CD4-positive, alpha-beta T cell treated with Interleukin-6 for 4 hours (primary cell): Measurements from ENCODE around the gene RBM10.

Experiments
- DNase-seq: peaks from one replicate; pipeline ENCODE4 v3.0.0-alpha.2; 2020; ENCODE audit warnings: mixed read lengths

Gene RBM10

DNA sequence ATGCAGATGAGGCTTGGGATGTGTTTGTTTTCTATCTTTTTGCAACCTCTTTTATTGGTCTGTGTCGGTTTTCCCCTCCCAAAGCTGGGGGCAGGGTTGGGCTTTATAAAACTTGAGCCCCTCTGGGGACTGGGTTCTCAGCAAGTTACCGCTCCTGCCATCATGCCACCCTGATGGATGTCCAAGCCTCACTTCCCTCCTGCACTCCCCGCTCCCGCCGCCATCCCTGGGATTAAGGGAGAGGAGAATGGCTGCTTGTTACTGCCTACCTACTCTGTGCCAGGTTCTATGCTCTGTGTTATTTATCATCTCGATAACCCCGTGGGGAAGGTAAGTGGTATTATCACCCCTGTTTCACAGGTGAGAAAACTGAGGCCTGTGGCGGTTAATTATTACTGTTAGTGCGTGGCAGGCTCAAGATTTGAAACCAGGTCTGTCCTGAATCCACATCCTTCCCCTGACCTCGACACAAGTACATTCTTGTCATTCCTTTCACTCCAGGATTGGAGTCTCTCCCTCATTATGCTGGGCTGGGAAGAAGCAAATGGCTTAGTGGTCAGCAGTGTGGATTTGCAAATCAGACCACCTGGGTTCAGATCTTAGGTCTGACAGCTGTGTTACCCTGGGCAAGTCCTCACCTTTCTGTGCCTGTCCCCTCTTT is 53.1 kb downstream of the RBM10 start:
- DNase-seq = no peak

DNA sequence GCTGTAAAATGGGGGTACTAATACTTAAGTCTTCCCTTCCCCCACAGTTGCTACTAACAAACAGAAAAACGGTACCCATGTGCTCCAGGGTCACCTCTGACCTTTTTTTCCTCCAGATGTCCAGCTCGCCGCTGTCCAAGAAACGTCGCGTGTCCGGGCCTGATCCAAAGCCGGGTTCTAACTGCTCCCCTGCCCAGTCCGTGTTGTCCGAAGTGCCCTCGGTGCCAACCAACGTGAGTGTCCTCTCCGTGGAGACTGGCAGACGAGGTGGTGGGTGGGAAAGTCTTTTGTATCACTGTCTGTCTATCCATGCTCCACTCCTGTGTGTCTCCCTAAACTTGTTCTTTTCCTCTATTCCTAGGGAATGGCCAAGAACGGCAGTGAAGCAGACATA is 53.7 kb downstream of the RBM10 start:
- DNase-seq = no peak

DNA sequence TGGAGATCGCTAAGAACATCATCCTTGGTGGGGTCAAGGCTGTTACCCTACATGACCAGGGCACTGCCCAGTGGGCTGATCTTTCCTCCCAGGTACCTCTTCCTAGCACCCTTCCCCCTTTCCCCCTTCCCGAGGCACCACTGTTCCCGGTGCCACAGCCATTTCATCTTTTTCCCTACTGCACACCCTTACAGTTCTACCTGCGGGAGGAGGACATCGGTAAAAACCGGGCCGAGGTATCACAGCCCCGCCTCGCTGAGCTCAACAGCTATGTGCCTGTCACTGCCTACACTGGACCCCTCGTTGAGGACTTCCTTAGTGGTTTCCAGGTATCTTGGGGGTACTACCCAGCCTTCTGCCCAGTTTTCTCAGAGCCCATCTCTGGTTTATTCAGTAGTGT is 54.3 kb downstream of the RBM10 start:
- no peak for DNase-seq

DNA sequence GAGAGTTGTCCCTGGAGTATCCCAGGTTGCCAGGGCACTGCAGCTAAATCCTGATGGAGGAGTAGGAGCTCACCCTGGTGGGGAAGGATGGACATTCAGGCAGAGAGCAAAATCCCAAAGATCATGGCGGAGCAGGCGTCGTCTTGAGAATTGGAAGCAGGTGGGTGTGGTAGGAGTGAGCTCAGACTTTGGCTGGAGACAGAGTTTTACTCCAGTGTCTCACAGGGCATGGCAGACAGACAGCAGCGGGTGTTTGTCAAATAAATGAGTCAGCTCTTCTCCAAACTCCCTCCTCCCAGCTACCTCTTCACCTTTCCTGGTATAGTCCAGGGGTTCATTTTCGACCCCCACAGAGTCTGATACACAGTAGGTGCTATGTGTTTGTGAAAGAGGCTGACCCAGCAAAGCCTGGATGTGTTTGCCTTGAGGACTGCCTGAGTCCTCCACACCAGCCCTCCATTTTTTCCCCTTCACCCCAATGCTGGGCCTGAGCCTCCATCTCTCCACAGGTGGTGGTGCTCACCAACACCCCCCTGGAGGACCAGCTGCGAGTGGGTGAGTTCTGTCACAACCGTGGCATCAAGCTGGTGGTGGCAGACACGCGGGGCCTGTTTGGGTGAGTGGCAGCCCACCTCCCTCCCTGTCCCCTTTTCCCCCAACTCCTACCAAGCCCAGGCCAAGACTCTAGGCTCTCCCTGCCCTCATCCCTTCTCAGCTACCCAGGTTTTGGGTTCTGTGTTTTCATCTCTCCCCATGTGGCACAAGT is 55.5 kb downstream of the RBM10 start:
- DNase-seq = no peak

DNA sequence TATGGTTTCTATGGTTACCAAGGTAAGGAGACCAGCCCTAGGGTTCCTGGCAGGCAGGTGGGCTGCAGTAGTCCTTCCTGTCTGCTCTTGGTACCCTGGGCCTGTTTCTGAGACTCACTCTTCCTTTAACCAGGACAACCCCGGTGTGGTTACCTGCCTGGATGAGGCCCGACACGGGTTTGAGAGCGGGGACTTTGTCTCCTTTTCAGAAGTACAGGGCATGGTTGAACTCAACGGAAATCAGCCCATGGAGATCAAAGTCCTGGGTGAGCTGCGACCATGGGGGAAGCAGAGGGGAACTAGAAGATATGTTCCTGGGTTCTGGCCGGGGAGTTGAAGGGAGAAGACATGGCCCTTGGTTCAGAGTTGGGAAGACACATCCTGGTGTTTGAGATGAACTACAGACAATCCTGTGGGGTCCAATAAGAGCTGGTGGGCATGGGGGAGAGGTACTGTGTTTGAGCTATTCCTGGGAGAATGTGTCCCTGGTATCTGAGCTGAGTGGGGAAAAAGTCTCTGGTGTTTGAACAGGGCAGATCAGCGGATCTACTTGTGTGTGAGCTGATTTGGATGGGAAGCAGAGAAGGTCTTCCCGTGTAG is 56.4 kb downstream of the RBM10 start:
- no peak for DNase-seq

DNA sequence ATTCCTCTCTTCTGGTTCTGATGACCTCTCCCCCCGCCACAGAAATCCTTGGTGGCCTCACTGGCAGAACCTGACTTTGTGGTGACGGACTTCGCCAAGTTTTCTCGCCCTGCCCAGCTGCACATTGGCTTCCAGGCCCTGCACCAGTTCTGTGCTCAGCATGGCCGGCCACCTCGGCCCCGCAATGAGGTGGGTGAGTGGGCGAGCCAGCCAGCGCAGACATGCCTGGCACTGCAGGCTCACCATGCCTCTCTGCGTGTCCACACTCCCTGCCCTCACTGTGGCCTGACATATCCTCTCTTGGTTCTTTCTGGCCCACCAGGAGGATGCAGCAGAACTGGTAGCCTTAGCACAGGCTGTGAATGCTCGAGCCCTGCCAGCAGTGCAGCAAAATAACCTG is 57.3 kb downstream of the RBM10 start:
- no peak for DNase-seq

DNA sequence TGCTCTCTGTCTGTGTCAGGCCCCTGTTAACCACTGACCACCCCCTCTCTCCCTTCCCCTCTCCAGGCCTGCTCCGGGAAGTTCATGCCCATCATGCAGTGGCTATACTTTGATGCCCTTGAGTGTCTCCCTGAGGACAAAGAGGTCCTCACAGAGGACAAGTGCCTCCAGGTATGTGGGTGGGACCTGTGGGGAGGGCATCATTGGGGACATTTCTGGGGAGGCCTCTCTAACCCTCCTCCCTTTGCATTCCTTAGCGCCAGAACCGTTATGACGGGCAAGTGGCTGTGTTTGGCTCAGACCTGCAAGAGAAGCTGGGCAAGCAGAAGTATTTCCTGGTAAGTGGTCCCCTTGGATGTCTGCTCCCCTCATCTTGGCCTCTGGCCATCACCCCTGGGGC is 57.9 kb downstream of the RBM10 start:
- DNase-seq = no peak

DNA sequence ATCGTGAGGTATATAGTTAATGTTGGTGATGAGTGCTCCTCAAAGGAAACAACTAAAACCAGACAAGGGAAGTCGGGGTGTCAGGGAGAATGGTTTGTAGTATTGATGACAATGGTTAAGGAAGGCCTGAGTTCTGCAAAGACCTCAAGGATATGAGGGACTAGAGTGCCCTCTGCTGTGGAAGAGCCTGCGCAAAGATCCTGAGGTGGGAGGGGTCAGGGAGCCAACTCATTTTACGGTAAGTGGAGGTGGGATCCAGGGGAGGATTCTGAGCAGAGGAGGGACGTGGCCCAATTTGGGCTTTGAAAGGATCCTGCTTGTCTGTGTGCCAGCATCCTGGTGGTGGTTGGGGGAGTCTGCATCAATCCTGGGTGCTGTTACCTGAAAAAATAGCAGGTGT is 59.9 kb downstream of the RBM10 start:
- DNase-seq = no peak

DNA sequence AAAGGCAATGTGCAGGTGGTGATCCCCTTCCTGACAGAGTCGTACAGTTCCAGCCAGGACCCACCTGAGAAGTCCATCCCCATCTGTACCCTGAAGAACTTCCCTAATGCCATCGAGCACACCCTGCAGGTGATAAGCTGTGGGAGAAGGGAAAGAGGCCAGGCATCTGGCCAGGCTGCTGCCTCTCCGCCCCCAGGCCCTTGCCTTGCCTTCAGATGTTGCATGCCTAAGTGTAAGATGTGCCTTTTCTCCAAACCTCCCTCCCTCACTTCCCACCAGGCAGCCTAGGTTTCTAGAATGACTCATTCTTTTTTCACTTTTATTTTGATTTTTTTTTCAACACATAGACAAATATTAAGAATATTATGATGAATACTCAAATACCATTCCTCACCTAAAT is 61.3 kb downstream of the RBM10 start:
- DNase-seq = no peak

DNA sequence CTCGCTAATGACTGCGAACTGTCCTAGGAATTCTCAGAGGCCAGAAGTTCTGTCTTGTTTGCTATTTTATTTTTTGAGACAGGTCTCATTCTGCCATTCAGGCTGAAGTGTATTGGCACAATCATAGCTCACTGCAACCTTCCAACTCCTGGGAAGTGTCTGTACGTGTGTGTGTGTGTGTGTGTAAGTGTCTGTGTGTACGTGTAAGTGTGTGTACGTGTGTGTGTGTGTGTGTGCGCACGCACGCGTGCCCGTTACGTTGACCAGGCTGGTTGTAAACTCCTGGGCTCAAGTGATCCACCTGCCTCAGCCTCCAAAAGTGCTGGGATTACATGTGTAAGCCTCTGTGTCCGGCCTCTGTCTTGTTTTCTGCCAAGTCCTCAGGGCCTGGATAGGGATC is 63.1 kb downstream of the RBM10 start:
- no peak for DNase-seq

DNA sequence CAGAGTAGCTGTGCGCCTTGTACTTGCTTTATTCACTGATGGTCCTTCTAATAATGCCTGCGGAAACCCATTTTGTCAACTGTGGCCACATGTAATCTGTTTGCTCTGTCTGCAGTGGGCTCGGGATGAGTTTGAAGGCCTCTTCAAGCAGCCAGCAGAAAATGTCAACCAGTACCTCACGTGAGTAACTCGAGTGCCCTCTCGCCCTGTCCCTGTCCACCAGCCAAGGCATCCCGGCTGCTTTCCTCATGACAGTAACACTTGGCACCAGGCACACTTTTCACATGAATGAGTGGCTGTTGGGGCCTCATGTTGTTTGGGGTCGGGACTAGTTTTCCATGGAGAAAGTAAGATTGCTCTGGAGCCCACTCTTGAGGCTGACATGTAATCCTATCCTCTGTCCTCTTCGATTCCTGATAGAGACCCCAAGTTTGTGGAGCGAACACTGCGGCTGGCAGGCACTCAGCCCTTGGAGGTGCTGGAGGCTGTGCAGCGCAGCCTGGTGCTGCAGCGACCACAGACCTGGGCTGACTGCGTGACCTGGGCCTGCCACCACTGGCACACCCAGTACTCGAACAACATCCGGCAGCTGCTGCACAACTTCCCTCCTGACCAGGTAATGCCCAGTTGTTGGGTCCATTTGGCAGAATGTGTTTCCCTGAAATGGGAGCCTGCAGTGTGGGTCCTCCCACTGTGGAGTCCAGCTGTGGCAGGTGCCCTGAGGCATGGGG is 64.7 kb downstream of the RBM10 start:
- DNase-seq = no peak

DNA sequence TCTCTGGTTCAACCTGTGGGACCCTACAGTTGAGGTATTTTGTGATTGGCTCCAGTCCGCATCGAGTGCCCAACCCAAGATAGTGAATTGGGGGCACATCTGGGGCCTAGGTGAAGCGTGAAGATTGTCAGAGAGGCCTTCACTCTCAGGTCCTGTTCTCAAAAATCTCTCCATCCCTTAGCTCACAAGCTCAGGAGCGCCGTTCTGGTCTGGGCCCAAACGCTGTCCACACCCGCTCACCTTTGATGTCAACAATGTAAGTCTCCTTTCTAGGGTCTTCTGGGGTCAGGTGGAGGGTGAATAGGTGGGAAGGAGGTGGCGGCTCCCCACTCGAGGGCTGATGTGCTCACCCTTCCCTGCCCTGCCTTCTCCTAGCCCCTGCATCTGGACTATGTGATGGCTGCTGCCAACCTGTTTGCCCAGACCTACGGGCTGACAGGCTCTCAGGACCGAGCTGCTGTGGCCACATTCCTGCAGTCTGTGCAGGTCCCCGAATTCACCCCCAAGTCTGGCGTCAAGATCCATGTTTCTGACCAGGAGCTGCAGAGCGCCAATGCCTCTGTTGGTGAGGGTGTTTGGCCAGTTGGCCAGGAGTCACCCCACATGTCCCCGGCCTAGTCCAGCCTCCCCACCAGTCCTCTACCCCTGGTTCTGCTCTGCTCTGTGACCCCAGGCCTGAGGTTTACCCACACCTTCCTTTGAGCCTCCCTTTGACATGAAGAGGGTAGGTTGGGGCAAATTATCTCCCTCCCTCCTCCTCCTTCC is 65.8 kb downstream of the RBM10 start:
- DNase-seq = no peak

DNA sequence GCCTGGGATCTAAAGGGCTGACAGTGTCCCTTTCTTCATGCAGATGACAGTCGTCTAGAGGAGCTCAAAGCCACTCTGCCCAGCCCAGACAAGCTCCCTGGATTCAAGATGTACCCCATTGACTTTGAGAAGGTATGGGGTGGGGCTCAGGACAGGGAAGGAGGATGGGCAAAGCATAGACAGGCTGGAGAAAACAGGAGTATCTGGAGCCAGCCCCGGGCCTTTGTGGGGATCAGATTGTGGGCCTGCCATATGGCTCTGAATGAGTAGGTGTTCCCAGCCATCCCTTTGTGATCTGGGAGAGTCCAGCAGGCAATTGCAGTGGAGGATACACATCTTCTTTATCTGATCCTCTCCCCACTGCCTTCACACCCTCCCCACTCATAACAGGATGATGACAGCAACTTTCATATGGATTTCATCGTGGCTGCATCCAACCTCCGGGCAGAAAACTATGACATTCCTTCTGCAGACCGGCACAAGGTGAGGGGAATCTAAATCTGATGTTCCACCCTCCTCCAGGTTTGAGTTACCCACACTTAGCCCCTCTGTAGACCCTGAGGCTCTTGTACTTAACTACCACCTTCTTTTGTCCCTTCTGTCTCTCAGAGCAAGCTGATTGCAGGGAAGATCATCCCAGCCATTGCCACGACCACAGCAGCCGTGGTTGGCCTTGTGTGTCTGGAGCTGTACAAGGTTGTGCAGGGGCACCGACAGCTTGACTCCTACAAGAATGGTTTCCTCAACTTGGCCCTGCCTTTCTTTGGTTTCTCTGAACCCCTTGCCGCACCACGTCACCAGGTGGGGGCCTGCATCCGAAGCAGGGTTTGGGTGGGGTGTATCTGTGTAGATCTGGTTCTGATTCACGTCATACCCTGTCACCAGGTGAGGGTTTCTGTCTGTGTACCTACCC is 67.6 kb downstream of the RBM10 start:
- no peak for DNase-seq

DNA sequence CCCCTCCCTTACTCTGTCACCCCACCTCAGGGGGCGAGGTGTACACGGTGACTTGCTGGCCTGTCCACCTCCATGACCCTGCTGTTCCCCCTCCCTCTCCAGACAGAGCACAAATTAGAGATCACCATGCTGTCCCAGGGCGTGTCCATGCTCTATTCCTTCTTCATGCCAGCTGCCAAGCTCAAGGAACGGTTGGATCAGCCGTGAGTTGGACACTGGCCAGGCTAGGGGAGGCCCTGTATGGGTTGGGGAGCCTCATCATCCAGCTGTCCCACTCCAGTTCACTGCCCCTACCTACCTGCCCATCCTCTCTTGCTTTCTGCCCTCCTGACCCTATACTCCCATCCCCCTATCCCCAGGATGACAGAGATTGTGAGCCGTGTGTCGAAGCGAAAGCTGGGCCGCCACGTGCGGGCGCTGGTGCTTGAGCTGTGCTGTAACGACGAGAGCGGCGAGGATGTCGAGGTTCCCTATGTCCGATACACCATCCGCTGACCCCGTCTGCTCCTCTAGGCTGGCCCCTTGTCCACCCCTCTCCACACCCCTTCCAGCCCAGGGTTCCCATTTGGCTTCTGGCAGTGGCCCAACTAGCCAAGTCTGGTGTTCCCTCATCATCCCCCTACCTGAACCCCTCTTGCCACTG is 69.5 kb downstream of the RBM10 start:
- DNase-seq = no peak

DNA sequence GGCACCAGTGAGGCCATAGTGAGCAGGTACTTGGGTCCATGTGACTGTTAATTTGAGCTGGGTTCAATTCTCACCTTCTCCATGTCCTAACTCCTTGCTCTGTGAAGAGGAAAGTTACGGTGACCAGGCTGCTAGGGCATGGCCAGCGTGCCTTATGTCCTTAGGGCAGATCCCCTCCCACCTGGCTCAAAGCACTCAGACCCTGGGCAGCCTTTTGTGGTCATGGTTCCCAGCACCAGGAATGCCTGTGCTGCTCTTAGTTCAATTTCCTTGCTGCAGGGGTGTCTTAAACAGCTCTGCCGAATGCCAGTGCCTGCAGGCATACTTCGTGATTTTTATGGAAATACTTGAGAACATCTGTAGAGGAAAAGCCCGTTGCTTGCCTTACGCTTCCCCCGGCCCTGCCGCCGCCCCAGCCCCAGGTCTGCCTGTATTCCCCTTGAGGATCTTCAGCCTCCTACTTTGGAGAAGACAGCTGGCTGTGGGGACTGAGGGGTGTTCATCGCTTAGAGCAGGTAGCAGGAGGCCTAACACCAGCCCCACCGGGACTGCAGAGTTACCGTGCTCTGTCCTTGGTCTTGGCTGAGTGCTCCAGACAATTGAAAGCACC is 70.4 kb downstream of the RBM10 start:
- DNase-seq = no peak

DNA sequence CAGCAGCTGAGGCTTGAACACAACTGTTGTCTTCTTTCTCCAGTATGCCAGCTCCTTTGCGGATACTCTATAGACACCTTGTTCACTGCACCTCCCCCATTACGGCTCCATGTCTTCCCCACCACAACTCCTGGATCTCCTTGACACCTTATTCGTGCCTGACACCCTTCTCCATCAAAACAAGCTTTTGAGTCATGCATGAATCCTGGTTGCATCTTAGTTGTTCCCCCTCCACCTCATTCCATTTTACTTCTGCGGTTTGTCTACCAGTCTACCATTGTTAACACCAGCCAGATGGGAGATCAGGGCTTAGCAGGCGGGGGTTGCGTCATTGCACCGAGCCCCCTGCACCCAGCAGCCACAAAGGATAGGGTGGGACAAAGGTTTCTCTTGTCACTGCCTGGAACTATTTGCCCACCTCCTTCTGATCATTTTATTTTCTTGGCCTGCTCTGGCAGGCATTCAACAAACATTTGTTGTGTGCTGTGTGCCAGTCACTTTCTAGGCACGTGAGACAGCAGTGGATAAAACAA is 71.4 kb downstream of the RBM10 start:
- DNase-seq = no peak

DNA sequence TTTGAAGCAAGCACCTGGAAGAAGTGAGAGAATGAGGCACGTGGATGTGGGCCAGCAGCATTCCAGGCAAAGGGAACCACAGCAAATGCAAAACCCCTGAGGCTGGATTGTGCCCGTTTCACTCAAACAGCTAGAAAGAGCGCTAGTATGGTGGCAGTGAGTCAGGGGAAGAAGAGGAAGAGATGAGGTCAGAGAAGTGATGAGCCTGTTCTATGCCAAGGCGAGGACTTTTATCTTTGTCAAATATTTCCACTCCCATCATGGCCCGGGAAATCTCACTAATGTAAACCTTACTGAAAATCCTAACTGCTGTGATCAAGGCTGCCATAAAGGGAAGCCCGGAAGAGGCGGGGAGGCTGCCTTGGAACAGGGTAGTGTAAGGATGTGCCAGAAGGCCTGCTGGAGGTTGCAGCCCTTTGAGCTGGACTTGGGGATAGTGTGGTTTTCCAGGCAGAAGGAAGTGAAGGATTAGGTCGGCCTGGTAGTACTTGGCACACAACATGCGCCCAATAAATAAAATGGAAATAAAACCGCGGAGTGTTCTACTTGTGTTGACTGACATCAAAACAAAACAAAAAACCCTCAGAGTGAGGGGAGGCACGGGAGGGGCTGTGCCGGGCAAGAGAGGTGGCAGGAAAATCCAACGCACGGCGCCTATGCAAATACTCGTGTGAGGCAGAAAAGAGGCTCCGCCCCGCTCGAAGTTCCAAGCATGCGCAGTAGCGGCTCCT is 72.3 kb downstream of the RBM10 start:
- peak; percentile 14 for DNase-seq

DNA sequence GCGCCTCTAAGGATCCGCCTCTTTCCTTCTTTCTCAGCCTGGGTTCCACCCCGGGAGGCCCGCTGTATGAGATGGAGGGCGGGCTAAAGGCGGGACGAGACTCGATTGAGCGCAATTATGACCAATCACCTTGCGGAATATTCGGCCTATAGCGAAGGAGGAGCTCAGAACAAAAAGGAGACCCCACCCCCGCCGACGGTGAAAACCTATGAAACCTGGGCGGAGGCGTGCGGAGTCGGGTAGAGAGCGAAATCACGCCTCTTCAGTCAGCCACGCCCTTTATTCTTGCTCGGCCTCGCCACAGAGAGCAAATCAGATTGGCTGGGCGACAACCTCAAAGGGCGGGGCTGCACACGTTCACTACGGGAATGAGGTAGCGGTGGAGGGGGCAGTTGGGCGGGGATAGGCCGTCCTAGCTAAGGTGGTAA is 72.8 kb downstream of the RBM10 start:
- peak; percentile 99 for DNase-seq

DNA sequence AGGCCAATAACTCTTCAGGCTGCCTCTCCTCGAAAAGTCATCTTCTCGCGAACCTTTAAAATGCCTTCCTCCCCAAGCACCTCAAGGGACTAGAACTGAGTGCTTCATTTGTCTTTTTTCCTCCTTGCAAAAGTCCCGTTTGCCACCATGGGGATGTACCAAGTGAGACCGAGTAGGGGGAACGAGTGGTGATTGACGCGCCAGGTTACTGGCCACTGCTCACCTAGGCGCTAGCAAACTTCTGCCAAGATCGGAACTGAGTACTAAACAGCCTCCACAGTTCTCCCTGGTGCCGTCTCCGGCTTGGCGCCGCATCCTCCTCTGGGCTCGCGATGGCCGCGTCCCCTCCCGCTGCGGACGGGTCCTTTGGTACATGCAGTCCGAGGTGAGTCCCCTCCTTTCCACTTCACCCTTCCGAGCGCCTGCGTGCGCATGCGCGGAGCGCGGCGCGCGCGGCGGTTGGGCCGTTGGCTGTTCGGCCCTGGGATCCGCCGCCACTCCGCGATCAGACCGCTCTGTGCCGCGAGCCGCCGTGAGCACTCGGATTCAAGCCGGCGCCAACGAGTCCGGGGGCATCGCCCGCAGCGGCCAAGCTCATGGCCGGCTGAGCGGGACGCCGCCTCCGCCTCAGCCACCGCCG is 73.4 kb downstream of the RBM10 start, which contains the start of gene CDK16:
Gene CDK16 (plus strand): TSS at position 402 of the 640 bp plus-strand sequence. CDS start 4,877 bp downstream, outside the sequence.
- peak; percentile 84 for DNase-seq
